Adrenal gland (tissue), 12 donors: ENCODE data around the gene WDTC1. TPM values are rescaled to one million over a fixed set of nuclear protein-coding genes. Genes with fewer than 3 reads are reported as not detected.
A peak's percentile ranks its signal among the peaks of the same experiment; 100 is the strongest.

Experiments used
- DNase-seq, 7 donors: peaks; one replicate each; pipeline ENCODE4 v3.0.0-alpha.2; 2019 to 2020
- H3K27ac ChIP-seq, 5 donors: fragments of 200-600 bp; sonication (generic) in 4 of 5; 1 replicate in 3 of 5; 2 replicates in 2 of 5; pipeline versions ENCODE4 v1.5.1 to v1.8.0; 2016 to 2020; ENCODE audit warnings: mild to moderate bottlenecking in 1 of 5
- H3K27me3 ChIP-seq: fragments of 200-600 bp; 2 replicates; pipeline ENCODE4 v1.8.0; 2021
- H3K36me3 ChIP-seq, 2 donors: fragments of 200-600 bp; replicated peaks in 1 of 2; 1 replicate in 1 of 2; 2 replicates in 1 of 2; pipeline versions ENCODE4 v1.5.1 to v1.8.0; 2018 to 2022
- H3K4me1 ChIP-seq, 2 donors: fragments of 200-600 bp; replicated peaks in 1 of 2; 1 replicate in 1 of 2; 2 replicates in 1 of 2; pipeline versions ENCODE4 v1.5.1 to v1.8.0; 2018 to 2021
- H3K4me3 ChIP-seq, 4 donors: fragments of 200-600 bp; sonication (generic) in 3 of 4; one replicate each; pipeline ENCODE4 v1.5.1; 2016 to 2018
- H3K9me3 ChIP-seq, 3 donors: fragments of 200-600 bp; sonication (generic) in 1 of 3; replicated peaks in 1 of 3; 1 replicate in 2 of 3; 2 replicates in 1 of 3; pipeline versions ENCODE4 v1.5.1 to v1.8.0; 2016 to 2021
- POLR2A ChIP-seq, 2 donors: fragments of 450-650 bp; IDR thresholded peaks; one replicate each; pipeline ENCODE4 v1.6.1; 2017; ENCODE audit warnings: antibody characterized with exemption in 2 of 2, mild to moderate bottlenecking in 2 of 2, moderate library complexity in 1 of 2
- WGBS, 4 donors: extraction: QIAGEN DNeasy Blood & Tissue Kit in 2 of 4; methylation state at CpG; one replicate each; pipeline versions ENCODE4 v1.1.5 to v1.1.7; 2013 to 2017; 5-methylcytosine and 5-hydroxymethylcytosine counted together
- intact Hi-C, 2 donors: fragments of 100-400 bp; cut with DNase I; formaldehyde crosslinking; loops; one replicate each; pipeline versions ENCODE4 v1.14.1 to v1.15.0; 2022 to 2023
- polyA plus RNA-seq, 3 donors: library from polyadenylated mRNA; stranded (reverse); fragments of 200-250 nt in 2 of 3; fragments of 350-450 nt in 1 of 3; fragmentation: Illumina TruSeq in 1 of 3; extraction: RNeasy Lipid Tissue Mini Kit (QIAGEN cat#74804) in 1 of 3; gene quantifications; one replicate each; pipeline ENCODE4 v1.2.3, GENCODE V29; 2013 to 2014
- total RNA-seq, 9 donors: library from RNA; depleted of rRNA in 4 of 9; stranded (reverse); fragments of >200 nt in 4 of 9; fragments of 120-200 nt in 1 of 9; fragmentation: NEBNext Ultra II Directional in 1 of 9; extraction: Animal tissue kit (Norgen Biotek cat#: 25700) in 1 of 9; gene quantifications; one replicate each; pipeline versions ENCODE4 v1.1.0 to v1.2.4, GENCODE V29; 2013 to 2023
- TF ChIP-seq, protein P1 (sequence below), 6 experiments: fragments of 450-650 bp in 4 of 6; fragments of 200-600 bp in 2 of 6; sonication (generic) in 1 of 6; IDR thresholded peaks; 1 replicate in 5 of 6; 2 replicates in 1 of 6; pipeline versions ENCODE4 v1.5.1 to v1.8.0; 2016 to 2021; ENCODE audit warnings: antibody characterized with exemption in 6 of 6, mild to moderate bottlenecking in 2 of 6, moderate library complexity in 1 of 6
- donor health status: healthy with polysubstance abuse.
- donor health status: Bipolar disorder and iron deficiency.
- donor health status: DM: yes; HTN: yes; CAD: no.
- donor health status: DM: no; HTN: no; CAD: no.
- donor health status: DM: no; HTN: no; CAD: no.
- donor health status: DM: yes; HTN: yes; CAD: no.

Gene WDTC1
- total and polyA plus RNA-seq, 12 donors: 14.7 to 66.6 (median 48.1) TPM

DNA sequence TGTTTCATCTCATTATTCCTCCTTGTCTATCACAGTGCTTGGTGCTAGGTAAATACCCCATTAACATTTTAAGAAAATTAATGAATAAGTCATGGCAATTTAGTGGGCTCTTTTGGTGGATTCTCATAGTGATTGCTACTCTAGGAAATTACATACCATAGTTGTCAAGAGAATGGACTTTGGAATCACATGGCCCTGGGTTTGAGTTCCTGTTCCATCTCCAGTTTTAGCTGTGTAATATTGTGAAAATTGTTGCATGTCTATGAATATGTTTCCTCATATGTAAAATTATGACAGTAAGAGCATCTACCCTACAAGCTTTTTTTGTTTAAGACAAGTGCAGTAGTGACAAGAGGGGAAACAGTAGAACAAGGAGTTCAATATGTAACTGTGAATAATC lies 20.7 kb downstream of the WDTC1 start:
- peaks cover 8 to 16% of the 10 kb centered on the region in 2 donors for H3K4me1 ChIP-seq
- H3K27me3 ChIP-seq: no peaks in the 10 kb centered on the region
- H3K36me3 ChIP-seq: no peaks in the 10 kb centered on the region
- no peak overlapping the region for H3K4me3 ChIP-seq
- TF ChIP-seq, protein P1, sequence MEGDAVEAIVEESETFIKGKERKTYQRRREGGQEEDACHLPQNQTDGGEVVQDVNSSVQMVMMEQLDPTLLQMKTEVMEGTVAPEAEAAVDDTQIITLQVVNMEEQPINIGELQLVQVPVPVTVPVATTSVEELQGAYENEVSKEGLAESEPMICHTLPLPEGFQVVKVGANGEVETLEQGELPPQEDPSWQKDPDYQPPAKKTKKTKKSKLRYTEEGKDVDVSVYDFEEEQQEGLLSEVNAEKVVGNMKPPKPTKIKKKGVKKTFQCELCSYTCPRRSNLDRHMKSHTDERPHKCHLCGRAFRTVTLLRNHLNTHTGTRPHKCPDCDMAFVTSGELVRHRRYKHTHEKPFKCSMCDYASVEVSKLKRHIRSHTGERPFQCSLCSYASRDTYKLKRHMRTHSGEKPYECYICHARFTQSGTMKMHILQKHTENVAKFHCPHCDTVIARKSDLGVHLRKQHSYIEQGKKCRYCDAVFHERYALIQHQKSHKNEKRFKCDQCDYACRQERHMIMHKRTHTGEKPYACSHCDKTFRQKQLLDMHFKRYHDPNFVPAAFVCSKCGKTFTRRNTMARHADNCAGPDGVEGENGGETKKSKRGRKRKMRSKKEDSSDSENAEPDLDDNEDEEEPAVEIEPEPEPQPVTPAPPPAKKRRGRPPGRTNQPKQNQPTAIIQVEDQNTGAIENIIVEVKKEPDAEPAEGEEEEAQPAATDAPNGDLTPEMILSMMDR (IDR thresholded peaks at IDR 0.05): no peak
- TF ChIP-seq POLR2A (IDR thresholded peaks at IDR 0.05): no peak
- H3K27ac ChIP-seq: no peak overlapping the region
- DNase-seq: no peak
- H3K9me3 ChIP-seq: no peaks in the 10 kb centered on the region
- intact Hi-C loops: no loop called here

DNA sequence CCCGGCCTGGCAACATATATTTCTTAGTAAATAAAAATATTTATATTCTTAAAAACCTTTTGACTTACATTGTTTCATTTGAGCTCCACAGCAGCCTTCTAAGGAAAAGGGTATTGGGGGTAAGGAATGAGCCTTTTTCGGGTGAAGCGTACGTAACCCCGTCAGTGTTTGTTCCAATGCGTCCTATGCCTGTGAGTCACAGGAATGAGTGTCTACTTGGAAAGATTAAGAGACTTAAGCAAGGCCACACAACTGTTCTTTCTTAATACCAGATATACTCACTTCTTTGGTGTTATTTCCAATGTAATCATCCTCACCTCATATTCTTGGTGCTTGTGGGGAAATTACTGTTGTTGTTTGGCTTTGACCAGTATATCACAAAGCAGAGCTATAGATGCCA lies 22.7 kb downstream of the WDTC1 start:
- H3K36me3 ChIP-seq: no peaks in the 10 kb centered on the region
- intact Hi-C loops: no loop called here
- H3K27me3 ChIP-seq: no peaks in the 10 kb centered on the region
- 56 to 67% (median 56%) methylated on average over 6 of the region's 6 CpGs for WGBS, 4 donors
- H3K4me1 ChIP-seq: peaks cover 8 to 16% of the 10 kb centered on the region in 2 donors
- H3K9me3 ChIP-seq: no peaks in the 10 kb centered on the region
- no peak overlapping the region for H3K4me3 ChIP-seq
- peak in 6 of 7 donors; percentile 57 to 70 (median 66) for DNase-seq
- TF ChIP-seq, protein P1 (IDR thresholded peaks at IDR 0.05): no peak
- TF ChIP-seq POLR2A (IDR thresholded peaks at IDR 0.05): peak in 1 of 2 donors; percentile 14
- H3K27ac ChIP-seq: peak overlapping the region in 4 of 5 donors; percentile 12 to 76 (median 61)

DNA sequence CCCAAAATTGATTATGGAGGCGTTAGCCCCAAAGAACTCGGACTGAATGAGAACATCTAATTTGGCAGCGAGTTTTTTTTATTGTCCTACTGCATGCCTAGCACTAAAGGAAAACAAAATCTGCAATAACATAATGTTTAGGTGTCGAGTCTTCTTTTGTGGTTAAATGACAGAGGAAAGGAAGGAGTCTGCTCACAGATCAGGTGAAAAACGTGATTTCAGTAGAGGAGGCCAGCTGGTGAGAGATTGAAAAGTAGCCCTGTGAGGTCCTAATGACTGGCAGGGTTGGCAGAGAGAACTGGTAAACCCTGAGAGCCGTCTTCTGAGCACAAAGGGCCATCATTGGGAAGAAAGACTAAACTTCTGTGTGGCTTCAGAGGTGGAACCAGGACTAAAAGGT lies 24.2 kb downstream of the WDTC1 start:
- Histone ChIP-seq H3K4me1 (peaks cover 8 to 16% of the 10 kb centered on the region in 2 donors), H3K27ac (no peak overlapping the region), H3K36me3 (peaks cover 0 to 9% of the 10 kb centered on the region in 2 donors), H3K27me3 (no peaks in the 10 kb centered on the region), H3K9me3 (no peaks in the 10 kb centered on the region), H3K4me3 (no peak overlapping the region)
- WGBS, 4 donors: 76 to 81% (median 78%) methylated on average over 6 of the region's 6 CpGs
- DNase-seq: no peak
- TF ChIP-seq POLR2A (IDR thresholded peaks at IDR 0.05): no peak
- TF ChIP-seq, protein P1 (IDR thresholded peaks at IDR 0.05): no peak
- intact Hi-C loops: no loop called here

DNA sequence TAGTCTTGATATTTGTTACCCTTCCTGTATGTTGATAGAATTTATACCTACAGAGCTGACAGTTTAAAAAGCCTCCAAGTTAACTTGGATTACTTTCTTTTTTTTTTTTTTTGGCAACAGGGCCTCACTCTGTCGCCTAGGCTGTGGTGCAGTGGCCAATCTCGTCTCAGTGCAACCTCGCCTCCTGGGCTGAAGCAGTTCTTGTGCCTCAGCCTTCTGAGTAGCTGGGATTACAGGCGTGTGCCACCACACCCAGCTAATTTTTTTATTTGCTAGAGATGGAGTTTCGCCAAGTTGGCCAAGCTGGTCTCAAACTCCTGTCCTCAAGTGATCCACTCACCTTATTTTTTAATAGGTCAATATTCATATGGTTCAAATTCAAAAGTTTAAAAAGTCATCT lies 32.7 kb downstream of the WDTC1 start:
- Histone ChIP-seq H3K9me3 (no peaks in the 10 kb centered on the region), H3K4me1 (peaks cover 0 to 3% of the 10 kb centered on the region in 2 donors), H3K36me3 (peaks cover 0 to 17% of the 10 kb centered on the region in 2 donors), H3K27ac (no peak overlapping the region), H3K27me3 (no peaks in the 10 kb centered on the region), H3K4me3 (no peak overlapping the region)
- TF ChIP-seq, protein P1 (IDR thresholded peaks at IDR 0.05): no peak
- TF ChIP-seq POLR2A (IDR thresholded peaks at IDR 0.05): no peak
- WGBS, 4 donors: 77 to 85% (median 81%) methylated on average over 5 of the region's 5 CpGs
- intact Hi-C loops: no loop called here
- DNase-seq: no peak
